Smooth muscle cell (in vitro differentiated cells): ENCODE measurements around the gene TOGARAM2. TPM values are rescaled to one million over a fixed set of nuclear protein-coding genes. Genes with fewer than 3 reads are reported as not detected.

Source experiments
- DNase-seq: peaks from one replicate; lab custom pipeline; 2025; ENCODE audit not compliant: unreplicated experiment; lab: John Stamatoyannopoulos, UW
- H2AFZ ChIP-seq: fragments of 200-600 bp; sonication (generic); 2 replicates; pipeline ENCODE4 v1.6.0; 2016; ENCODE audit warnings: antibody characterized with exemption, low read depth, mild to moderate bottlenecking
- H3F3A ChIP-seq: fragments of 200-600 bp; sonication (generic); 2 replicates; pipeline ENCODE4 v1.6.0; 2017; ENCODE audit warnings: antibody characterized with exemption, low read depth
- H3K27ac ChIP-seq: fragments of 200-600 bp; sonication (generic); 2 replicates; pipeline ENCODE4 v1.5.1; 2016; ENCODE audit warnings: low read depth, mild to moderate bottlenecking
- H3K27me3 ChIP-seq: fragments of 200-600 bp; sonication (generic); 2 replicates; pipeline ENCODE4 v1.6.1; 2016; ENCODE audit warnings: low read depth, mild to moderate bottlenecking
- H3K36me3 ChIP-seq: fragments of 200-600 bp; sonication (generic); 2 replicates; pipeline ENCODE4 v1.5.1; 2016; ENCODE audit warnings: low read depth
- H3K4me1 ChIP-seq: fragments of 200-600 bp; sonication (generic); 2 replicates; pipeline ENCODE4 v1.5.1; 2016; ENCODE audit warnings: low read depth
- H3K4me2 ChIP-seq: fragments of 200-600 bp; sonication (generic); 2 replicates; pipeline ENCODE4 v1.6.0; 2016; ENCODE audit warnings: mild to moderate bottlenecking
- H3K4me3 ChIP-seq: fragments of 200-600 bp; sonication (generic); 2 replicates; pipeline ENCODE4 v1.5.1; 2016; ENCODE audit warnings: mild to moderate bottlenecking
- H3K79me2 ChIP-seq: fragments of 200-600 bp; sonication (generic); 2 replicates; pipeline ENCODE4 v1.6.0; 2016; ENCODE audit warnings: low read depth, mild to moderate bottlenecking
- H3K9ac ChIP-seq: fragments of 200-600 bp; sonication (generic); 2 replicates; pipeline ENCODE4 v1.6.0; 2016; ENCODE audit warnings: low read depth
- H3K9me3 ChIP-seq: fragments of 200-600 bp; sonication (generic); replicated peaks from 2 replicates; pipeline ENCODE4 v1.5.1; 2016; ENCODE audit warnings: low read depth
- H4K20me1 ChIP-seq: fragments of 200-600 bp; sonication (generic); 2 replicates; pipeline ENCODE4 v1.6.0; 2016; ENCODE audit warnings: low read depth
- CTCF ChIP-seq: fragments of 200-600 bp; sonication (generic); IDR thresholded peaks from 2 replicates; pipeline ENCODE4 v1.5.1; 2017; ENCODE audit warnings: borderline replicate concordance, mild to moderate bottlenecking, antibody characterized with exemption; ENCODE audit not compliant: insufficient read depth, poor library complexity, severe bottlenecking
- WGBS: methylation state at CpG from one replicate; pipeline ENCODE4 v1.1.7; 2016; ENCODE audit warnings: low lambda C conversion rate; 5-methylcytosine and 5-hydroxymethylcytosine counted together
- polyA plus RNA-seq: library from polyadenylated mRNA; unstranded; fragments of >200 nt; fragmentation: Nextera tagmentation; extraction: Ambion mirVana; gene quantifications from 2 replicates; pipeline ENCODE4 v1.2.1, GENCODE V29; 2016
- total RNA-seq: library from RNA; depleted of rRNA; stranded (reverse); fragments of >200 nt; gene quantifications from 2 replicates; pipeline ENCODE4 v1.2.3, GENCODE V29; 2014

The TOGARAM2 gene
- total and polyA plus RNA-seq, 2 experiments from 2014 or later: 0.72 to 1.1 TPM

- Histone ChIP-seq H3K27me3 (no peaks in the 10 kb centered on the region), H3K27ac (no peak overlapping the region), H4K20me1 (no peaks in the 10 kb centered on the region), H3K9ac (no peak overlapping the region), H3K79me2 (no peaks in the 10 kb centered on the region), H3K36me3 (no peaks in the 10 kb centered on the region), H2AFZ (peak overlapping the region; percentile 39), H3K4me2 (no peak overlapping the region), H3F3A (no peaks in the 10 kb centered on the region), H3K9me3 (no peaks in the 10 kb centered on the region), H3K4me1 (peaks cover 21% of the 10 kb centered on the region), H3K4me3 (no peak overlapping the region)
- TF ChIP-seq CTCF: no peak
- WGBS: 71% methylated on average over 7 of the region's 7 CpGs
- no peak for DNase-seq
Observed at GRCh38 chr2:29068513-29068912, 87.4 kb downstream of the TOGARAM2 start.

- no peak for DNase-seq
- Histone ChIP-seq H3K9ac (no peak overlapping the region), H3K36me3 (no peaks in the 10 kb centered on the region), H3F3A (no peaks in the 10 kb centered on the region), H3K79me2 (no peaks in the 10 kb centered on the region), H2AFZ (no peak overlapping the region), H3K27ac (no peak overlapping the region), H3K4me1 (peaks cover 17% of the 10 kb centered on the region), H3K27me3 (no peaks in the 10 kb centered on the region), H4K20me1 (no peaks in the 10 kb centered on the region), H3K4me3 (no peak overlapping the region), H3K9me3 (no peaks in the 10 kb centered on the region), H3K4me2 (no peak overlapping the region)
- WGBS: 89% methylated on average over 12 of the region's 12 CpGs
- no peak for TF ChIP-seq CTCF
Observed at GRCh38 chr2:29070526-29070925, 89.4 kb downstream of the TOGARAM2 start.

GRCh38 chr2:29071032-29071975 is 90.2 kb downstream of the TOGARAM2 start:
- Histone ChIP-seq H4K20me1 (no peaks in the 10 kb centered on the region), H3K9me3 (no peaks in the 10 kb centered on the region), H3K9ac (no peak overlapping the region), H3K27ac (no peak overlapping the region), H3K27me3 (no peaks in the 10 kb centered on the region), H3K4me3 (no peak overlapping the region), H3K79me2 (no peaks in the 10 kb centered on the region), H3K4me2 (no peak overlapping the region), H3F3A (no peaks in the 10 kb centered on the region), H2AFZ (no peak overlapping the region), H3K4me1 (peaks cover 21% of the 10 kb centered on the region), H3K36me3 (no peaks in the 10 kb centered on the region)
- DNase-seq: no peak
- WGBS: 93% methylated on average over 18 of the region's 19 CpGs
- TF ChIP-seq CTCF: no peak
